Right kidney (tissue), 9 donors: ENCODE results near the gene PIH1D2.
"Not testable (repeated sequence)": the region's sequence is repeated elsewhere in the genome, so short reads cannot be mapped to it uniquely, and the experiment has no call there.

ENCODE experiments used
- DNase-seq: peaks from one replicate; pipeline ENCODE4 v3.0.0-alpha.2; 2016
- long read RNA-seq, 8 donors: transcript quantifications; one replicate each; lab custom pipeline, GENCODE V29; 2026

Gene PIH1D2
- long read RNA-seq, donor 1, partial matches to known transcripts = 0 of 2 reads
- long read RNA-seq, donor 1, other reads (novel, unspliced or antisense) = 0 of 2 reads
- long read RNA-seq, donor 2 = 0 reads
- long read RNA-seq, donor 3, partial matches to known transcripts = 0 of 2 reads
- long read RNA-seq, donor 3, other reads (novel, unspliced or antisense) = 0 of 2 reads
- long read RNA-seq, donor 4, partial matches to known transcripts = 16 of 40 reads
- long read RNA-seq, donor 4, other reads (novel, unspliced or antisense) = 23 of 40 reads
- long read RNA-seq, donor 5, partial matches to known transcripts = 0 of 2 reads
- long read RNA-seq, donor 5, other reads (novel, unspliced or antisense) = 0 of 2 reads
- long read RNA-seq, donor 6 = 0 reads
- long read RNA-seq, donor 7, partial matches to known transcripts = 260 of 447 reads
- long read RNA-seq, donor 7, other reads (novel, unspliced or antisense) = 186 of 447 reads
- long read RNA-seq, donor 8, partial matches to known transcripts = 5 of 10 reads
- long read RNA-seq, donor 8, other reads (novel, unspliced or antisense) = 0 of 10 reads

- DNase-seq = peak; percentile 92
Measured at GRCh38 chr11:112073941-112074811, at the start of gene PIH1D2, which contains the start of gene NKAPD1. Gene PIH1D2, minus strand, starts transcription at chr11:112074017. Its CDS starts 843 bp downstream, at chr11:112073174. Gene NKAPD1, plus strand, starts transcription at chr11:112074299. Its CDS starts 1,276 bp downstream, at chr11:112075575.

- DNase-seq = no peak
Measured at GRCh38 chr11:112123129-112123528, 49.3 kb upstream of the PIH1D2 start.

- no peak for DNase-seq
Measured at GRCh38 chr11:112121981-112122615, 48.3 kb upstream of the PIH1D2 start.

- no peak for DNase-seq
Measured at GRCh38 chr11:112118176-112118575, 44.4 kb upstream of the PIH1D2 start.

- DNase-seq = no peak
Measured at GRCh38 chr11:112115386-112115785, 41.6 kb upstream of the PIH1D2 start.

GRCh38 chr11:112114460-112114859 lies 40.6 kb upstream of the PIH1D2 start:
- no peak for DNase-seq

- DNase-seq = peak; percentile 6
Measured at GRCh38 chr11:112113539-112114457, 40.0 kb upstream of the PIH1D2 start.

- DNase-seq = no peak
Measured at GRCh38 chr11:112106070-112106469, 32.3 kb upstream of the PIH1D2 start.

GRCh38 chr11:112103446-112103845 lies 29.6 kb upstream of the PIH1D2 start:
- no peak for DNase-seq

GRCh38 chr11:112100462-112100861 lies 26.6 kb upstream of the PIH1D2 start:
- no peak for DNase-seq

- DNase-seq = no peak
Measured at GRCh38 chr11:112097734-112098528, 24.1 kb upstream of the PIH1D2 start.

GRCh38 chr11:112096194-112096593 lies 22.4 kb upstream of the PIH1D2 start:
- DNase-seq = no peak

GRCh38 chr11:112095302-112095701 lies 21.5 kb upstream of the PIH1D2 start:
- not testable (repeated sequence) for DNase-seq

GRCh38 chr11:112087212-112087611 lies 13.4 kb upstream of the PIH1D2 start:
- no peak for DNase-seq

GRCh38 chr11:112086422-112087191 lies 12.8 kb upstream of the PIH1D2 start, which contains the start of the genes SDHD and TIMM8B:
Gene SDHD, plus strand, starts transcription at chr11:112086873. Its CDS starts 35 bp downstream, at chr11:112086908.
Gene TIMM8B, minus strand, starts transcription at chr11:112086756. Its CDS starts 33 bp downstream, at chr11:112086723.
- DNase-seq = peak; percentile 90

- no peak for DNase-seq
Measured at GRCh38 chr11:112085822-112086421, 12.1 kb upstream of the PIH1D2 start.

- no peak for DNase-seq
Measured at GRCh38 chr11:112082729-112083128, 8.9 kb upstream of the PIH1D2 start.

GRCh38 chr11:112062923-112063322 lies 10.9 kb downstream of the PIH1D2 start:
- no peak for DNase-seq

- no peak for DNase-seq
Measured at GRCh38 chr11:112058103-112058502, 15.7 kb downstream of the PIH1D2 start.
